Thoracic aorta (tissue), 2 donors: Measurements from ENCODE around the gene NKAPL. TPM values are rescaled to one million over a fixed set of nuclear protein-coding genes. Genes with fewer than 3 reads are reported as not detected.
A peak's percentile ranks its signal among the peaks of the same experiment; 100 is the strongest.

Source experiments
- ATAC-seq: fragments of 150-250 bp; one replicate; pipeline ENCODE4 v1.8.0; 2017; ENCODE audit warnings: low read depth; ENCODE audit not compliant: insufficient number of reproducible peaks, low FRiP score
- DNase-seq: peaks from one replicate; pipeline ENCODE4 v3.0.0-alpha.2; 2020; ENCODE audit warnings: low spot score
- H3K27ac ChIP-seq, 2 donors: fragments of 200-600 bp; sonication (generic); 1 replicate in 1 of 2; 2 replicates in 1 of 2; pipeline ENCODE4 v1.5.1; 2016; ENCODE audit warnings: mild to moderate bottlenecking in 2 of 2, moderate library complexity in 2 of 2
- H3K27me3 ChIP-seq: fragments of 200-600 bp; sonication (generic); replicated peaks from 2 replicates; pipeline ENCODE4 v1.6.0; 2016; ENCODE audit warnings: mild to moderate bottlenecking; ENCODE audit not compliant: insufficient read depth
- H3K36me3 ChIP-seq: fragments of 200-600 bp; sonication (generic); one replicate; pipeline ENCODE4 v1.5.1; 2016
- H3K4me1 ChIP-seq, 2 donors: fragments of 200-600 bp; sonication (generic); 1 replicate in 1 of 2; 2 replicates in 1 of 2; pipeline versions ENCODE4 v1.5.1 to v1.6.0; 2016; ENCODE audit warnings: low read depth in 2 of 2, mild to moderate bottlenecking in 1 of 2; ENCODE audit not compliant: control insufficient read depth in 1 of 2
- H3K4me3 ChIP-seq: fragments of 200-600 bp; sonication (generic); 2 replicates; pipeline ENCODE4 v1.5.1; 2016; ENCODE audit warnings: mild to moderate bottlenecking
- H3K9me3 ChIP-seq: fragments of 200-600 bp; sonication (generic); 2 replicates; pipeline ENCODE4 v1.5.1; 2016
- total RNA-seq, 2 donors: library from RNA; depleted of rRNA; stranded (reverse); fragments of >200 nt; gene quantifications; one replicate each; pipeline versions ENCODE4 v1.1.0 to v1.2.3, GENCODE V29; 2016
- TF ChIP-seq, protein P1 (sequence below): fragments of 200-600 bp; sonication (generic); IDR thresholded peaks from one replicate; pipeline ENCODE4 v1.5.1; 2019; ENCODE audit warnings: antibody characterized with exemption

NKAPL gene
- total RNA-seq, 2 donors from 2014 or later = 0.49 to 1.1 TPM

DNA sequence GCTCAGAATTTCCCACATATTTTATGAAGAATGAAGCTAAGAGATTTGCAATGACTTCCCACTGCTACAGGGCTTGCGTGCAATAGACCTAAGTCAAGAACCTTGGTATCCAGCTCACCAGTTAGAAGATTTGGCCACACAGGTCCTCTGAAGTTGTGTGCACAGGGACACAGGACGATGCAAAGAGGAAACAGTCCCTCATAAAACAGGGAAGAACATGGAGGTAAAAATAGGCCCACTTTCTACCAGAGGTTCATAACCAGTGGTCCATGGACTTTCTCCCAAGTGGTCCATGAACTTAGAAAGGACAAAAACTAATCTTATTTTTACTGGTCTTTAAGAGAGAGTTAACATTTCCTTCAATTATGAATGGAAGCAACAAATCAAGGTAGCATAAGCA is 8.3 kb upstream of the NKAPL start:
- H3K36me3 ChIP-seq = peaks cover 11% of the 10 kb centered on the region
- TF ChIP-seq, protein P1, sequence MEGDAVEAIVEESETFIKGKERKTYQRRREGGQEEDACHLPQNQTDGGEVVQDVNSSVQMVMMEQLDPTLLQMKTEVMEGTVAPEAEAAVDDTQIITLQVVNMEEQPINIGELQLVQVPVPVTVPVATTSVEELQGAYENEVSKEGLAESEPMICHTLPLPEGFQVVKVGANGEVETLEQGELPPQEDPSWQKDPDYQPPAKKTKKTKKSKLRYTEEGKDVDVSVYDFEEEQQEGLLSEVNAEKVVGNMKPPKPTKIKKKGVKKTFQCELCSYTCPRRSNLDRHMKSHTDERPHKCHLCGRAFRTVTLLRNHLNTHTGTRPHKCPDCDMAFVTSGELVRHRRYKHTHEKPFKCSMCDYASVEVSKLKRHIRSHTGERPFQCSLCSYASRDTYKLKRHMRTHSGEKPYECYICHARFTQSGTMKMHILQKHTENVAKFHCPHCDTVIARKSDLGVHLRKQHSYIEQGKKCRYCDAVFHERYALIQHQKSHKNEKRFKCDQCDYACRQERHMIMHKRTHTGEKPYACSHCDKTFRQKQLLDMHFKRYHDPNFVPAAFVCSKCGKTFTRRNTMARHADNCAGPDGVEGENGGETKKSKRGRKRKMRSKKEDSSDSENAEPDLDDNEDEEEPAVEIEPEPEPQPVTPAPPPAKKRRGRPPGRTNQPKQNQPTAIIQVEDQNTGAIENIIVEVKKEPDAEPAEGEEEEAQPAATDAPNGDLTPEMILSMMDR = no peak
- no peaks in the 10 kb centered on the region for H3K9me3 ChIP-seq
- DNase-seq (no peak), ATAC-seq (no peak)
- H3K4me3 ChIP-seq = peak overlapping the region; percentile 97
- H3K4me1 ChIP-seq = peaks cover 17 to 26% of the 10 kb centered on the region in 2 donors
- no peaks in the 10 kb centered on the region for H3K27me3 ChIP-seq
- H3K27ac ChIP-seq = no peak overlapping the region

DNA sequence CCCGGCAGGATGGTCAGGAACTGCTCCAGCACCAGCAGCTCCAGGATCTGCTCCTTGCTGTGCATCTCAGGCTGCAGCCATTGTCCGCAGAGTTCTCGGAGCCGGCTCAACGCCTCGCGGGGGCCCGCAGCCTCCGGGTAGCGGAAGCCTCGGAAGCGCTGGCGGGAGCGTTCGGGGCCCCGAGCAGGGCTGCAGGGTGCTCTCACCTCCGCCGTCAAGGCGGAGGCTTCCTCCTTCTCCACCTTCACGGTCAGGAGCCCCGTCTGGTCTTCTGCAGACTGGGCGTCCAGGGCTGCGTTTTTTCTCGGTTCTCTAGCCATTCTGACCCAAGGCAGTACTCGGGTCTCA is 7.5 kb upstream of the NKAPL start:
- ATAC-seq (no peak), DNase-seq (no peak)
- Histone ChIP-seq H3K4me1 (peaks cover 17 to 26% of the 10 kb centered on the region in 2 donors), H3K27me3 (no peaks in the 10 kb centered on the region), H3K9me3 (no peaks in the 10 kb centered on the region), H3K36me3 (peaks cover 8% of the 10 kb centered on the region), H3K4me3 (peak overlapping the region; percentile 97), H3K27ac (peak overlapping the region in 1 of 2 donors; percentile 60)
- TF ChIP-seq, protein P1 = no peak

DNA sequence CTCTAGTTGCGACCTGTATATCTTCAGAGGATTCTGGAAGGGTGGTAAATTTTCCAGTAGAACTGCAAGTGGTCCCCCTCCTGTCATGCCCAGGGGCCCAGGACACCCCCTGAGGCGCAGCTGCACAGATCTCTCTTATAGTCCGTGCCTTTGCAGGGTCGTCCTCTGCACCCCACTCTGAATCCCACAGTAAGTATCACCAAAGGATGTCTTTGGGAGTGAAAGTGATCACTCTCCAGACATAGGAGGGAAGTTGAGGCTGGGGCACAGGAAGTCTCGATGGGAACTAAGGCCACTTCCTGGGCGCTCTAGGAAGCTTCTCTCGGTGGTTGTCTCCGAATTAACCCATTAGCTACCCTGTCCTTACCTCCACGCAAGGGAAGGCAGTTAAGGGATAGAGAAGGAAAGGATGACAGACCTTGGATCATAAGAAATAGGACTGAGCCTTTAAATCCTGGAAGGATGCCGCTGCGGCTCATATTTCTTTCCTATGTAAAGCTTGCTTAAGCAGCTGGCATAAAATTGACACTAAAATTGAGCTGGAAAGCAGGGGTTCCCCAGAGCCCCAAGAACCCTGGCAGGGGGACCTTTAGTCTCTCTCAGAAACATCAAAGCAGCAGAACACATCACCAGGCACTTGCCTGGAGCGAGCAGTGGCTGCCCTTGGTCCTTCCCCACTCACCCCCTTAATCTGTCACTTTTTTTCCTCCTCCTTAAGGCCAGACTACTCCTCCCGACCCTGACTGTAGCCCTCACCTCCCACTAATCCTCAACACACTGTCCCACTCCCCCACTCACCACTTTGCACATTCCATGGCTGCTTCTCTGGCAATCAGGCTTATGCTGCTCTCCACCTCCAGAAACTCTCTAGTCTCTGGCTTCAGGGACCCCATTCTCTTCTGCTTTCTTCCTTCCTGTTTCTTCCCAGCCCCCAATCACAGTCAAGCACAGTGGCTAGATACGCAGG is 6.8 kb upstream of the NKAPL start, which contains the start of gene ZKSCAN4:
Gene ZKSCAN4, minus strand, starts transcription at position 261 of the 967 bp plus-strand sequence. CDS start 289 bp downstream, outside the sequence.
- Histone ChIP-seq H3K4me3 (peak within 1 kb of the TSS; percentile 97), H3K27ac (peak within 1 kb of the TSS in 1 of 2 donors; percentile 60), H3K4me1 (peaks cover 17 to 26% of the 10 kb centered on the region in 2 donors), H3K27me3 (no peaks in the 10 kb centered on the region), H3K36me3 (peaks cover 8% of the 10 kb centered on the region), H3K9me3 (no peaks in the 10 kb centered on the region)
- ATAC-seq (peak; percentile 85), DNase-seq (peak; percentile 36)
- TF ChIP-seq, protein P1 = no peak

DNA sequence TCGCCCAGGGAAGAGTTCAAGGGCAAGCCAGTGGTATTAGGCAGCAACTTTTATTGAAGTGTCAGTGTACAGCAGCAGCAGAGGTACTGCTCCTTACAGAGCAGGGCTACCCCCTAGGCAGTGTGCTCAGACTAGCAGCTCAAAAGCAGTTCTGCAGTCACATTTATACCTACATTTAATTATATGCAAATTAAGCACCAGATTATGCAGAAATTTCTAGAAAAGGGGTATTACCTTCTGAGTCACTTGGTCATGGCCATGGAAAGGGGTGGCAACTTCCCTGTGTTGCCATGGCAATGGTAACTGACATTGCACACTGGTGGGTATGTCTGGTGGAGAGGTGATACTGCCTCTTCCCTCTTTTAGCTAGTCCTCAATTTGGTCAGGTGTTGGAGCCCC is 5.0 kb upstream of the NKAPL start:
- Histone ChIP-seq H3K36me3 (no peaks in the 10 kb centered on the region), H3K4me1 (peaks cover 17 to 29% of the 10 kb centered on the region in 2 donors), H3K27ac (no peak overlapping the region), H3K9me3 (no peaks in the 10 kb centered on the region), H3K27me3 (no peaks in the 10 kb centered on the region), H3K4me3 (no peak overlapping the region)
- DNase-seq = no peak
- no peak for ATAC-seq
- TF ChIP-seq, protein P1 = no peak

DNA sequence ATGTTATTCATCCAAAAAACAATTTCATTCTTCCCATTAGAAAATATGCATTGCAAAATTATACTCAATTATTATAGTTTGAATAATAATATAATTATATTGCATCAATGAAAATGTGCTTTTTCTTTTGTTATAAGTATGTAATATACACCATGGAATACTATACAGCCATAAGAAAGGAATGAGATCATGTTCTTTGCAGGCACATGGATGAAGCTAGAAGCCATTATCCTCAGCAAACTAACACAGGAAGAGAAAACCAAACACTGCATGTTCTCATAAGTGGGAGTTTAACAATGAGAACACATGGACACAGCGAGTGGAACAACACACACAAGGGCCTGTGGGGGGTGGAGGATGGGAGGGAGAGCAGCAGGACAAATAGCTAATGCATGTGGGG is 2.1 kb upstream of the NKAPL start:
- Histone ChIP-seq H3K4me1 (peaks cover 9 to 18% of the 10 kb centered on the region in 2 donors), H3K4me3 (no peak overlapping the region), H3K9me3 (no peaks in the 10 kb centered on the region), H3K27ac (no peak overlapping the region), H3K27me3 (no peaks in the 10 kb centered on the region), H3K36me3 (no peaks in the 10 kb centered on the region)
- DNase-seq (no peak), ATAC-seq (no peak)
- TF ChIP-seq, protein P1 = no peak
